Stomach (tissue), 4 donors: ENCODE measurements around the gene COL6A3.

Experiments used
- POLR2A ChIP-seq, 4 donors: fragments of 450-650 bp; IDR thresholded peaks; one replicate each; pipeline ENCODE4 v1.6.1; 2016; ENCODE audit warnings: antibody characterized with exemption in 4 of 4, control low read depth in 2 of 4, mild to moderate bottlenecking in 1 of 4, moderate library complexity in 1 of 4
- TF ChIP-seq, protein P1 (sequence below), 7 experiments: fragments of 450-650 bp in 4 of 7; fragments of 200-600 bp in 3 of 7; sonication (generic) in 3 of 7; IDR thresholded peaks; one replicate each; pipeline ENCODE4 v1.5.1; 2016 to 2019; ENCODE audit warnings: antibody characterized with exemption in 7 of 7, control low read depth in 2 of 7, mild to moderate bottlenecking in 1 of 7

DNA sequence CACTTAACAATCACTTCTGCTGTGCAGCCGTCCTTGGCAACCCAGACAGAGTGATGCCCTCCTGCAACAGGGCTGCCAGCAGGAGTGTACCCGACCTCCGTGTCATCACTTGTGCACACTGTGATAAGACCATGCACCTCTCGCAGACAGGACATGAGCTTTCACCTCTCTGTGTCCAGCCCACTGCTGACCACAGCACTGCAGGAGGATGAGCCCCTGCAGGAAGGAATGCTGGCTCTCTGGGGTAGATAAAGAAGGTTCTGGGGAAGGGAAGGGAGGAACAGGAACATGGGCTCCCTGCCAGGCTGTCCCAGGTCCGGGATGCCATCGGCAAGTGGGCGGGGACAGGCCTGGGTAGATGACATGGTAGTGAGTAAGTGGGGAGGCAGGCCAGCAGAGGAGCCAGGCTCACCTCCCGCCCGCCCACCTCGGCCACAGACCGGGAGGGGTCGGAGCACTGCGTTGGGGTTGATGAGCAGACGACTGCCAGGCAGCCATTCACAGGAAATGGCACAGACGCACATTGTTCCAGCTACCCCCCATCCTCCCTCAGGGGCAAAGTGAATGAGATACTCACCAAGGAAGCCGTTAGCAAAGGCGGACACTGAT, 18.6 kb upstream of the COL6A3 start:
- TF ChIP-seq, protein P1, sequence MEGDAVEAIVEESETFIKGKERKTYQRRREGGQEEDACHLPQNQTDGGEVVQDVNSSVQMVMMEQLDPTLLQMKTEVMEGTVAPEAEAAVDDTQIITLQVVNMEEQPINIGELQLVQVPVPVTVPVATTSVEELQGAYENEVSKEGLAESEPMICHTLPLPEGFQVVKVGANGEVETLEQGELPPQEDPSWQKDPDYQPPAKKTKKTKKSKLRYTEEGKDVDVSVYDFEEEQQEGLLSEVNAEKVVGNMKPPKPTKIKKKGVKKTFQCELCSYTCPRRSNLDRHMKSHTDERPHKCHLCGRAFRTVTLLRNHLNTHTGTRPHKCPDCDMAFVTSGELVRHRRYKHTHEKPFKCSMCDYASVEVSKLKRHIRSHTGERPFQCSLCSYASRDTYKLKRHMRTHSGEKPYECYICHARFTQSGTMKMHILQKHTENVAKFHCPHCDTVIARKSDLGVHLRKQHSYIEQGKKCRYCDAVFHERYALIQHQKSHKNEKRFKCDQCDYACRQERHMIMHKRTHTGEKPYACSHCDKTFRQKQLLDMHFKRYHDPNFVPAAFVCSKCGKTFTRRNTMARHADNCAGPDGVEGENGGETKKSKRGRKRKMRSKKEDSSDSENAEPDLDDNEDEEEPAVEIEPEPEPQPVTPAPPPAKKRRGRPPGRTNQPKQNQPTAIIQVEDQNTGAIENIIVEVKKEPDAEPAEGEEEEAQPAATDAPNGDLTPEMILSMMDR (IDR thresholded peaks at IDR 0.05): no peak
- TF ChIP-seq POLR2A (IDR thresholded peaks at IDR 0.05): no peak
